Endothelial cell (in vitro differentiated cells): Measurements from ENCODE around the gene USP13. TPM values are rescaled to one million over a fixed set of nuclear protein-coding genes. Genes with fewer than 3 reads are reported as not detected.

ENCODE experiments used
- DNase-seq: peaks from one replicate; pipeline ENCODE4 v3.0.0; 2021; ENCODE audit warnings: low spot score
- H3K27ac Mint-ChIP-seq: one replicate; pipeline ENCODE4 v1.8.0; 2021; ENCODE audit warnings: mixed read lengths, inconsistent platforms; ENCODE audit not compliant: unreplicated experiment
- H3K27me3 Mint-ChIP-seq: one replicate; pipeline ENCODE4 v1.8.0; 2021; ENCODE audit warnings: mild to moderate bottlenecking, moderate library complexity, mixed read lengths, inconsistent platforms; ENCODE audit not compliant: unreplicated experiment
- H3K36me3 Mint-ChIP-seq: one replicate; pipeline ENCODE4 v1.8.0; 2021; ENCODE audit warnings: mild to moderate bottlenecking, low read depth, mixed read lengths, inconsistent platforms; ENCODE audit not compliant: unreplicated experiment
- H3K4me1 Mint-ChIP-seq: one replicate; pipeline ENCODE4 v1.8.0; 2021; ENCODE audit warnings: mild to moderate bottlenecking, mixed read lengths, inconsistent platforms; ENCODE audit not compliant: unreplicated experiment
- H3K4me3 Mint-ChIP-seq: one replicate; pipeline ENCODE4 v1.8.0; 2021; ENCODE audit warnings: mild to moderate bottlenecking, mixed read lengths, inconsistent platforms; ENCODE audit not compliant: unreplicated experiment
- H3K9me3 Mint-ChIP-seq: one replicate; pipeline ENCODE4 v1.8.0; 2021; ENCODE audit warnings: mixed read lengths, inconsistent platforms; ENCODE audit not compliant: unreplicated experiment
- CTCF ChIP-seq: fragments of 200-600 bp; sonication (generic); IDR thresholded peaks from one replicate; pipeline ENCODE4 v1.5.0; 2021; ENCODE audit warnings: antibody characterized with exemption; ENCODE audit not compliant: unreplicated experiment
- total RNA-seq: library from RNA; stranded (reverse); fragmentation: NEBNext Ultra II Directional; extraction: Animal tissue kit (Norgen Biotek cat#: 25700); gene quantifications from one replicate; pipeline ENCODE4 v1.2.1, GENCODE V29; 2021; ENCODE audit not compliant: unreplicated experiment

USP13 gene
- total RNA-seq, 1 donor from 2014 or later: 18.9 TPM

GRCh38 chr3:179671309-179671708 is 18.5 kb downstream of the USP13 start:
- no peaks in the 10 kb centered on the region for H3K9me3 Mint-ChIP-seq
- TF ChIP-seq CTCF: no peak
- peaks cover 11% of the 10 kb centered on the region for H3K27me3 Mint-ChIP-seq
- peaks cover 18% of the 10 kb centered on the region for H3K36me3 Mint-ChIP-seq
- peak overlapping the region; percentile 97 for H3K27ac Mint-ChIP-seq
- no peak overlapping the region for H3K4me3 Mint-ChIP-seq
- no peak for DNase-seq
- H3K4me1 Mint-ChIP-seq: peaks cover 14% of the 10 kb centered on the region

GRCh38 chr3:179671747-179672242 is 19.0 kb downstream of the USP13 start:
- H3K27ac Mint-ChIP-seq: peak overlapping the region; percentile 97
- peak overlapping the region; percentile 33 for H3K4me3 Mint-ChIP-seq
- H3K27me3 Mint-ChIP-seq: peaks cover 11% of the 10 kb centered on the region
- DNase-seq: no peak
- peaks cover 14% of the 10 kb centered on the region for H3K4me1 Mint-ChIP-seq
- peaks cover 17% of the 10 kb centered on the region for H3K36me3 Mint-ChIP-seq
- TF ChIP-seq CTCF: no peak
- no peaks in the 10 kb centered on the region for H3K9me3 Mint-ChIP-seq

- Mint-ChIP-seq H3K36me3 (peaks cover 14% of the 10 kb centered on the region), H3K4me1 (peaks cover 14% of the 10 kb centered on the region), H3K4me3 (no peak overlapping the region), H3K27me3 (peaks cover 11% of the 10 kb centered on the region), H3K9me3 (no peaks in the 10 kb centered on the region), H3K27ac (peak overlapping the region; percentile 69)
- no peak for DNase-seq
- no peak for TF ChIP-seq CTCF
These were observed 20.1 kb downstream of the USP13 start for GRCh38 chr3:179672918-179673317.

- peak overlapping the region; percentile 28 for H3K27ac Mint-ChIP-seq
- DNase-seq: no peak
- H3K9me3 Mint-ChIP-seq: no peaks in the 10 kb centered on the region
- no peak for TF ChIP-seq CTCF
- H3K36me3 Mint-ChIP-seq: peaks cover 9% of the 10 kb centered on the region
- peaks cover 11% of the 10 kb centered on the region for H3K27me3 Mint-ChIP-seq
- no peak overlapping the region for H3K4me3 Mint-ChIP-seq
- H3K4me1 Mint-ChIP-seq: peaks cover 14% of the 10 kb centered on the region
These were observed 20.7 kb downstream of the USP13 start for GRCh38 chr3:179673523-179673922.

- no peak overlapping the region for H3K4me3 Mint-ChIP-seq
- peaks cover 7% of the 10 kb centered on the region for H3K36me3 Mint-ChIP-seq
- peaks cover 9% of the 10 kb centered on the region for H3K27me3 Mint-ChIP-seq
- no peak for TF ChIP-seq CTCF
- H3K4me1 Mint-ChIP-seq: peaks cover 10% of the 10 kb centered on the region
- H3K9me3 Mint-ChIP-seq: no peaks in the 10 kb centered on the region
- no peak overlapping the region for H3K27ac Mint-ChIP-seq
- no peak for DNase-seq
These were observed 23.2 kb downstream of the USP13 start for GRCh38 chr3:179676081-179676480.
